Osteocyte (in vitro differentiated cells): ENCODE data around the gene PPP1R13B. TPM values are rescaled to one million over a fixed set of nuclear protein-coding genes. Genes with fewer than 3 reads are reported as not detected.

Source experiments
- DNase-seq: peaks from one replicate; pipeline ENCODE4 v3.0.0; 2021; ENCODE audit warnings: mixed read lengths; ENCODE audit not compliant: unreplicated experiment; ENCODE audit errors: extremely low spot score
- H3K27ac Mint-ChIP-seq: one replicate; pipeline ENCODE4 v1.8.0; 2021; ENCODE audit warnings: mild to moderate bottlenecking, mixed read lengths; ENCODE audit not compliant: unreplicated experiment
- H3K27me3 Mint-ChIP-seq: one replicate; pipeline ENCODE4 v1.8.0; 2021; ENCODE audit warnings: mixed read lengths; ENCODE audit not compliant: unreplicated experiment
- H3K36me3 Mint-ChIP-seq: one replicate; pipeline ENCODE4 v1.8.0; 2021; ENCODE audit warnings: mixed read lengths; ENCODE audit not compliant: unreplicated experiment
- H3K4me1 Mint-ChIP-seq: one replicate; pipeline ENCODE4 v1.8.0; 2021; ENCODE audit warnings: mixed read lengths; ENCODE audit not compliant: unreplicated experiment
- H3K4me3 Mint-ChIP-seq: one replicate; pipeline ENCODE4 v1.8.0; 2021; ENCODE audit warnings: mild to moderate bottlenecking, moderate library complexity, mixed read lengths; ENCODE audit not compliant: unreplicated experiment
- H3K9me3 Mint-ChIP-seq: one replicate; pipeline ENCODE4 v1.8.0; 2021; ENCODE audit warnings: mixed read lengths; ENCODE audit not compliant: unreplicated experiment
- total RNA-seq: library from RNA; stranded (reverse); gene quantifications from 2 replicates; pipeline ENCODE4 v1.2.1, GENCODE V29; 2021
- TF ChIP-seq, protein P1 (sequence below): fragments of 200-600 bp; sonication (generic); IDR thresholded peaks from 2 replicates; pipeline ENCODE4 v1.5.0; 2021; ENCODE audit warnings: antibody characterized with exemption, mild to moderate bottlenecking, moderate library complexity

The PPP1R13B gene
- total RNA-seq, 1 donor from 2014 or later: 7.9 TPM

DNA sequence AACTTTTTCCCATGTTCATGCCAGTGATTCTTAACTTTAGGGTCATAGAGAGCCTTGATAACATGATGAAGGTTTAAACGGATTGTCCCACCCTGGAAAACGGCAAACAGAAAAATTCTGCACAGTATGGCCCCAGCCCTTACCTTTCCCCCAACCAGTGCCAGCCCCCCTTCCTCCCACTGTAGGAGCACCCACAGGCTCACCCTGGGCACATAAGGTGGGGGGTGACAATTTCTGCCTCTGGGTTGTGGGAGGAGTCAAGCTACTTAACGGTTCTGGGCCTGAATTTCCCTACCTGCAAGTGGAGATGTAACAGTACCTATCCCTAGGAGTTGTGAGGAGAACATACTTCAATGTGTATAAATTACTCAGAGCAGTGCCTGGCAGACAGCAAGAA lies 150.2 kb downstream of the PPP1R13B start:
- H3K4me1 Mint-ChIP-seq: peaks cover 23% of the 10 kb centered on the region
- no peak overlapping the region for H3K4me3 Mint-ChIP-seq
- H3K27ac Mint-ChIP-seq: peak overlapping the region; percentile 75
- no peaks in the 10 kb centered on the region for H3K27me3 Mint-ChIP-seq
- H3K9me3 Mint-ChIP-seq: no peaks in the 10 kb centered on the region
- no peak for DNase-seq
- TF ChIP-seq, protein P1, sequence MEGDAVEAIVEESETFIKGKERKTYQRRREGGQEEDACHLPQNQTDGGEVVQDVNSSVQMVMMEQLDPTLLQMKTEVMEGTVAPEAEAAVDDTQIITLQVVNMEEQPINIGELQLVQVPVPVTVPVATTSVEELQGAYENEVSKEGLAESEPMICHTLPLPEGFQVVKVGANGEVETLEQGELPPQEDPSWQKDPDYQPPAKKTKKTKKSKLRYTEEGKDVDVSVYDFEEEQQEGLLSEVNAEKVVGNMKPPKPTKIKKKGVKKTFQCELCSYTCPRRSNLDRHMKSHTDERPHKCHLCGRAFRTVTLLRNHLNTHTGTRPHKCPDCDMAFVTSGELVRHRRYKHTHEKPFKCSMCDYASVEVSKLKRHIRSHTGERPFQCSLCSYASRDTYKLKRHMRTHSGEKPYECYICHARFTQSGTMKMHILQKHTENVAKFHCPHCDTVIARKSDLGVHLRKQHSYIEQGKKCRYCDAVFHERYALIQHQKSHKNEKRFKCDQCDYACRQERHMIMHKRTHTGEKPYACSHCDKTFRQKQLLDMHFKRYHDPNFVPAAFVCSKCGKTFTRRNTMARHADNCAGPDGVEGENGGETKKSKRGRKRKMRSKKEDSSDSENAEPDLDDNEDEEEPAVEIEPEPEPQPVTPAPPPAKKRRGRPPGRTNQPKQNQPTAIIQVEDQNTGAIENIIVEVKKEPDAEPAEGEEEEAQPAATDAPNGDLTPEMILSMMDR: no peak
- H3K36me3 Mint-ChIP-seq: peaks cover 23% of the 10 kb centered on the region

DNA sequence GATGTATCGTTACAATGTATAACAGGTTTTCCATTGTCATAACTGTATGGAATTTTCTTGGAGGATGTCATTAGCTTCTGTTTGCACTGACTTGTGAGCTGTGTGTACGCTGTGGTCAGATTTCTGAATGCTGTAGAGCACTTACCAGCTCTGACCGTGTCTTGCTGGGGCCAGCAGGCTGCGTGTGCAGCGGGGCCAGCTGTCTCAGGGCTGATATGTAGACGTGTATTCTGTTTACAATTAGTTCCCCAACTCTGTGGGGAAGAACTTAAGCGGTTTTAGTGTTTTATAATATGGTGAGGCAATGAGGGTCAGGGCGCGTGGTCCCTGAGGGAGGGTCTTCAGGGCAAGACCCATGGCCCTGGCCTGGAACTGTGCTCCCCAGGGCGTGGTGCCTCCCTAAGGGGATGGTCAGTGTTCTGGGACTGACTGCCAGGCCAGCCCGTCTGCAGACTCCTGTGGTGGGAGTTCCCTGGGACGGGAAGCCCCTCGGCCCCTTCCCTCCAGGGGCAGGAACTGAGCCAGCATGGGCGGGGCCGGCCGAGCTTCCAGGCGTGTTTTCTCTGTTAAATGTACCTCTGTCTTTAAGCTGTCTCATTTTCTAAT lies 150.8 kb downstream of the PPP1R13B start:
- peak; percentile 85 for DNase-seq
- Mint-ChIP-seq H3K36me3 (peaks cover 19% of the 10 kb centered on the region), H3K27me3 (no peaks in the 10 kb centered on the region), H3K9me3 (no peaks in the 10 kb centered on the region), H3K4me3 (no peak overlapping the region), H3K4me1 (peaks cover 23% of the 10 kb centered on the region), H3K27ac (peak overlapping the region; percentile 75)
- TF ChIP-seq, protein P1: no peak

DNA sequence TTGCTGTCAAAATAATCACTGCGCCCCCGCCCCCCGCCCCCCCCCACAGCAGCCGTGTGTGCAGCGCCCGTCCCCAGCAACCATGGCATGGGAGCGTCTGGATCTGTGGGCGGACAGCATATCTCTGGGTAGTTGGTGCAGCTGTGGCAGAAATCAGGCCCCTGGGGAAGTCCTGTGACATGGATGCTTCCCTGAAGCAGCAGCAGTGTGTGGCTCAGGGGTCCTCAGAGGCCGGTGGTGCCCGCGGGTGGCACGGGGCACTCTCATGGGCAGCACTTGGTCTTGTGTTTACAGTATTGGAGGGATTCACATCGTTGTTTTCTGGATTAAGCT lies 151.3 kb downstream of the PPP1R13B start:
- H3K9me3 Mint-ChIP-seq: no peaks in the 10 kb centered on the region
- peaks cover 17% of the 10 kb centered on the region for H3K36me3 Mint-ChIP-seq
- TF ChIP-seq, protein P1: no peak
- H3K4me1 Mint-ChIP-seq: peaks cover 23% of the 10 kb centered on the region
- DNase-seq: no peak
- no peaks in the 10 kb centered on the region for H3K27me3 Mint-ChIP-seq
- peak overlapping the region; percentile 75 for H3K27ac Mint-ChIP-seq
- H3K4me3 Mint-ChIP-seq: no peak overlapping the region

DNA sequence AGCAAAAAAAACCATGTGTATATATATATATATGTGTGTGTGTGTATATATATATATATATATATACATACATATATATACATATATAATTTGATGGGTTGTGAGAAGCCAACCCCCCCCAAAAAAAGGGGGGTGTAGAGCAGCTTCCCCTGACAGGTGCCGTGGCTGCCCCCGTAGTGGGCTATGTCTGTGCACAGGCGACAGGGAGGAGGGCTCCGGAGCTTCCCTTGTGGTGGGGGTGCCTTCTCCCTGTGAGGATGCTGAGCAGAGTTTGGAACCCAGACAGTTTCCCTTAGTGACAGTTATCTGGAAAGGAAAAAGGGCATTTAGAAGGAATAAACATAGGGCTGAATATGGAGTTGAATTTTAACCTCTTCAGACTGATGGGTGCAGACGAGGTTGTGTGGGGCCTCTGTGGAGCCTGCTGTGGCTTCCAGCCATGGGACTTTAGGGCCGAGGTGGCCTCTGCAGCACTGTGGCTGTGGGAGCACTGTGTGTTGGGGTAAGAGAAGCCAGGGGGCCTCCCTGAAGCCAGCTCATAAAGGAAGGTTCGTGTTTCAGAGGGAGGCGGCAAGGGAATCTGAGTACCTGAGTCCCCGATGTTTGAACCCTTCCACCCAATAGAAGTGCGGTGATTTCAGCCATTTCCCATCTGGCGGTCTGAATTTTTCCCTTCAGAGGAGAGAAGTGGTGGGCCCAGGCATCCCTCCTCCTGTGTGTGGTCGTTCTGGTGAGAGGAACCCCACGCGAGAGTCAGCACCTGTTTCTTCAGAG lies 151.9 kb downstream of the PPP1R13B start:
- TF ChIP-seq, protein P1: no peak
- H3K4me1 Mint-ChIP-seq: peaks cover 23% of the 10 kb centered on the region
- no peak for DNase-seq
- no peaks in the 10 kb centered on the region for H3K9me3 Mint-ChIP-seq
- H3K4me3 Mint-ChIP-seq: no peak overlapping the region
- H3K36me3 Mint-ChIP-seq: peaks cover 17% of the 10 kb centered on the region
- peak overlapping the region; percentile 75 for H3K27ac Mint-ChIP-seq
- no peaks in the 10 kb centered on the region for H3K27me3 Mint-ChIP-seq

DNA sequence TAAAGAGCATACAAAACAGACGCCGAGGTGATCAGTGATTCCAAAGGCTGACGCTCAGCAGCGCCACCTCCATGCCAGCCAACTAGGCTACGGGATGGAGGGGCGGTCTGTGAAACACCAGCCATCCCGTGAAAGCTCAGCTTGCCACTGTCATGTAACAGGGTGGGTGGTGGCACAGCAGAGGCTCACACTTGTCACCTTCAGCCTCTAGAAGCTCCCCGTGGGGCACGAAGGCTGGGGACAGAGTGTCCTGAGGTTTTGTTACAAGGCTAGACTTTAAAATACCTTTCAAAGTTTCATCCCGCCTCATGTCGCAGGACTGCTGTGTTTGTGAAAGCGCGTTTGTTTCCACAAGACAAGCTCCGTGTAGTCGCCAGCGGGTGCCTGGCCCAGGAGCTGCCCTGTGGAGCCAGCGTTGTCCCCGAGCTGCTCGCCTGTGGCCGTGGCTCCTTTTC lies 152.8 kb downstream of the PPP1R13B start:
- no peak for DNase-seq
- H3K9me3 Mint-ChIP-seq: no peaks in the 10 kb centered on the region
- H3K27me3 Mint-ChIP-seq: no peaks in the 10 kb centered on the region
- TF ChIP-seq, protein P1: no peak
- H3K4me3 Mint-ChIP-seq: no peak overlapping the region
- peaks cover 23% of the 10 kb centered on the region for H3K4me1 Mint-ChIP-seq
- peaks cover 18% of the 10 kb centered on the region for H3K36me3 Mint-ChIP-seq
- no peak overlapping the region for H3K27ac Mint-ChIP-seq
